A549 (cell line): ENCODE data around the gene TIMP3. TPM values are rescaled to one million over a fixed set of nuclear protein-coding genes. Genes with fewer than 3 reads are reported as not detected.

ENCODE experiments used
- ATAC-seq, 2 experiments: fragments of 200-7000 bp in 1 of 2; fragments of >200 bp in 1 of 2; cut with Nextera tagmentation in 1 of 2; cut with Tn5 transposase in 1 of 2; 3 replicates each; pipeline versions ENCODE4 v1.8.0 to v1.9.1; 2018 to 2020; ENCODE audit warnings: mild to moderate bottlenecking in 1 of 2, moderate library complexity in 1 of 2
- CTCF ChIA-PET: fragments of 300-600 bp; sonication (Branson Sonifier 250); formaldehyde crosslinking; extraction: SDS; loops from one replicate; lab custom pipeline; 2021; ENCODE audit warnings: antibody characterized with exemption, inconsistent platforms; lab: Yijun Ruan, JAX
- POLR2A ChIA-PET: fragments of 350-600 bp; formaldehyde crosslinking; extraction: SDS; loops from one replicate; lab custom pipeline; 2021; ENCODE audit warnings: antibody characterized with exemption, inconsistent platforms; lab: Yijun Ruan, JAX
- DNase-seq, 2 experiments: peaks; one replicate each; pipeline versions ENCODE4 v3.0.0 to v3.0.0-alpha.2; 2011 to 2016; ENCODE audit warnings: low read depth in 1 of 2, low spot score in 1 of 2
- FAIRE-seq: peaks from 2 replicates; lab custom pipeline; 2011; peaks lifted over from hg19 to GRCh38; lab: Jason Lieb, UNC
- H3K27ac ChIP-seq, 2 experiments: fragments of >200 bp; sonication (Bioruptor Twin); formaldehyde crosslinking; 3 replicates each; pipeline ENCODE4 v1.5.1; 2016 to 2017
- H3K4me1 ChIP-seq: fragments of >200 bp; sonication (Bioruptor Twin); formaldehyde crosslinking; 3 replicates; pipeline ENCODE4 v1.6.1; 2016
- H3K4me2 ChIP-seq: fragments of >200 bp; sonication (Bioruptor Twin); formaldehyde crosslinking; 3 replicates; pipeline ENCODE4 v1.6.1; 2016
- H3K4me3 ChIP-seq: fragments of >200 bp; sonication (Bioruptor Twin); formaldehyde crosslinking; 3 replicates; pipeline ENCODE4 v1.5.1; 2016
- H3K9me3 ChIP-seq: fragments of >200 bp; sonication (Bioruptor Twin); formaldehyde crosslinking; 3 replicates; pipeline ENCODE4 v1.6.1; 2016
- CBX8 ChIP-seq: fragments of 200-600 bp; sonication (generic); IDR thresholded peaks from 2 replicates; pipeline ENCODE4 v1.6.1; 2016
- CEBPB ChIP-seq, 2 experiments: fragments of >200 bp in 1 of 2; sonication (Bioruptor Twin) in 1 of 2; formaldehyde crosslinking in 1 of 2; IDR thresholded peaks; 2 replicates each; pipeline ENCODE4 v1.6.1; 2012 to 2016
- CHD2 ChIP-seq: fragments of 150-350 bp; IDR thresholded peaks from 2 replicates; pipeline ENCODE4 v1.6.1; 2014; ENCODE audit warnings: low read length; ENCODE audit not compliant: partially characterized antibody
- CHD4 ChIP-seq: fragments of 200-600 bp; sonication (generic); IDR thresholded peaks from 2 replicates; pipeline ENCODE4 v1.6.1; 2016; ENCODE audit warnings: antibody characterized with exemption, mild to moderate bottlenecking, borderline replicate concordance
- ESRRA ChIP-seq: fragments of 150-350 bp; IDR thresholded peaks from 2 replicates; pipeline ENCODE4 v1.6.1; 2014; ENCODE audit warnings: mild to moderate bottlenecking, low read length, borderline replicate concordance
- FOSB ChIP-seq: fragments of 250-450 bp; sonication (Bioruptor Pico); IDR thresholded peaks from 2 replicates; pipeline ENCODE4 v1.5.0; 2020; ENCODE audit warnings: mild to moderate bottlenecking, moderate library complexity
- FOSL2 ChIP-seq, 2 experiments: fragments of 450-650 bp in 1 of 2; fragments of >200 bp in 1 of 2; sonication (Bioruptor Twin) in 1 of 2; formaldehyde crosslinking; IDR thresholded peaks; 2 replicates each; pipeline versions ENCODE4 v1.5.0 to v1.6.1; 2016 to 2020; ENCODE audit warnings: mild to moderate bottlenecking in 1 of 2, moderate library complexity in 1 of 2
- HDAC2 ChIP-seq: fragments of 200-600 bp; sonication (generic); IDR thresholded peaks from 2 replicates; pipeline ENCODE4 v1.6.1; 2016
- HEYL ChIP-seq: fragments of 250-450 bp; sonication (Bioruptor Pico); IDR thresholded peaks from 2 replicates; pipeline ENCODE4 v1.8.0; 2021; ENCODE audit warnings: mild to moderate bottlenecking, moderate library complexity
- HOXB13 ChIP-seq: fragments of 250-450 bp; sonication (Bioruptor Pico); IDR thresholded peaks from 2 replicates; pipeline ENCODE4 v1.5.0; 2020; ENCODE audit warnings: low read depth, mild to moderate bottlenecking, moderate library complexity
- HOXB5 ChIP-seq: fragments of 250-450 bp; sonication (Bioruptor Pico); IDR thresholded peaks from 2 replicates; pipeline ENCODE4 v1.5.0; 2020; ENCODE audit warnings: mild to moderate bottlenecking, moderate library complexity
- JUNB ChIP-seq: fragments of >200 bp; sonication (Bioruptor Twin); formaldehyde crosslinking; IDR thresholded peaks from 2 replicates; pipeline ENCODE4 v1.6.1; 2016
- KDM1A ChIP-seq: fragments of 200-600 bp; sonication (generic); IDR thresholded peaks from 2 replicates; pipeline ENCODE4 v1.6.1; 2016; ENCODE audit warnings: low read depth, mild to moderate bottlenecking
- MAFK ChIP-seq: fragments of 450-650 bp; IDR thresholded peaks from 2 replicates; pipeline ENCODE4 v1.6.1; 2014; ENCODE audit not compliant: partially characterized antibody
- NFE2L2 ChIP-seq: fragments of 150-350 bp; conservative IDR thresholded peaks from 2 replicates; pipeline ENCODE4 v1.6.1; 2014; ENCODE audit warnings: low read length
- PHF8 ChIP-seq: fragments of 200-600 bp; sonication (generic); IDR thresholded peaks from 2 replicates; pipeline ENCODE4 v1.6.1; 2016; ENCODE audit warnings: low read depth, mild to moderate bottlenecking, antibody characterized with exemption, moderate library complexity, borderline replicate concordance
- POLR2A ChIP-seq: IDR thresholded peaks from 2 replicates; pipeline ENCODE4 v1.6.1; 2012; ENCODE audit warnings: mild to moderate bottlenecking, low read length
- RAD21 ChIP-seq, 2 experiments: fragments of >200 bp in 1 of 2; sonication (Bioruptor Twin) in 1 of 2; formaldehyde crosslinking in 1 of 2; IDR thresholded peaks in 1 of 2; conservative IDR thresholded peaks in 1 of 2; 2 replicates in 1 of 2; 3 replicates in 1 of 2; pipeline ENCODE4 v1.6.1; 2012 to 2018; ENCODE audit warnings: inconsistent platforms in 1 of 2
- RARB ChIP-seq: fragments of 250-450 bp; sonication (Bioruptor Pico); IDR thresholded peaks from 2 replicates; pipeline ENCODE4 v1.8.0; 2021; ENCODE audit warnings: mild to moderate bottlenecking, moderate library complexity
- RCOR1 ChIP-seq: fragments of 150-350 bp; IDR thresholded peaks from 2 replicates; pipeline ENCODE4 v1.6.1; 2014; ENCODE audit warnings: antibody characterized with exemption, low read length, low read depth
- RFX5 ChIP-seq: fragments of 450-650 bp; IDR thresholded peaks from 2 replicates; pipeline ENCODE4 v1.7.1; 2014; ENCODE audit warnings: antibody characterized with exemption, mild to moderate bottlenecking, moderate library complexity
- RNF2 ChIP-seq: fragments of 200-600 bp; sonication (generic); IDR thresholded peaks from 2 replicates; pipeline ENCODE4 v1.6.1; 2016; ENCODE audit warnings: low read depth, mild to moderate bottlenecking, antibody characterized with exemption, moderate library complexity, borderline replicate concordance
- SMC3 ChIP-seq: fragments of >200 bp; sonication (Bioruptor Twin); formaldehyde crosslinking; IDR thresholded peaks from 3 replicates; pipeline ENCODE4 v1.6.1; 2018; ENCODE audit warnings: inconsistent platforms
- SREBF2 ChIP-seq: fragments of 450-650 bp; IDR thresholded peaks from 2 replicates; pipeline ENCODE4 v1.6.1; 2014; ENCODE audit warnings: mild to moderate bottlenecking, moderate library complexity
- ZC3H11A ChIP-seq: fragments of 450-650 bp; IDR thresholded peaks from 2 replicates; pipeline ENCODE4 v1.6.1; 2014; ENCODE audit warnings: antibody characterized with exemption, mild to moderate bottlenecking
- ZSCAN20 ChIP-seq: fragments of 250-450 bp; sonication (Bioruptor Pico); IDR thresholded peaks from 2 replicates; pipeline ENCODE4 v1.8.0; 2022; ENCODE audit warnings: mild to moderate bottlenecking, moderate library complexity
- WGBS: methylation state at CpG from one replicate; pipeline ENCODE4 v1.1.6; 2017; ENCODE audit errors: missing lambda C conversion rate; 5-methylcytosine and 5-hydroxymethylcytosine counted together
- polyA plus RNA-seq, 4 experiments: library from polyadenylated mRNA; depleted of rRNA in 3 of 4; stranded (reverse); fragments of >200 nt; fragmentation: RNase III in 1 of 4; extraction: RNeasy Plus Mini Kit Qiagen cat#74134 plus additional on column Dnase treatment in 1 of 4; gene quantifications; 2 replicates in 3 of 4; 3 replicates in 1 of 4; pipeline ENCODE4 v1.2.3, GENCODE V29; 2011 to 2017
- TF ChIP-seq, protein P1 (sequence below): fragments of 150-350 bp; IDR thresholded peaks from 2 replicates; pipeline ENCODE4 v1.6.1; 2014; ENCODE audit warnings: low read depth, mild to moderate bottlenecking, low read length
- TF ChIP-seq, protein P2 (sequence below): IDR thresholded peaks from 2 replicates; pipeline ENCODE4 v1.6.1; 2012
- TF ChIP-seq, protein P3 (sequence below): fragments of >200 bp; sonication (Bioruptor Twin); formaldehyde crosslinking; IDR thresholded peaks from 3 replicates; pipeline ENCODE4 v1.5.1; 2016
- TF ChIP-seq, protein P4 (sequence below): fragments of 250-450 bp; sonication (Bioruptor Pico); IDR thresholded peaks from 2 replicates; pipeline ENCODE4 v1.5.0; 2021; ENCODE audit warnings: mild to moderate bottlenecking, moderate library complexity, borderline replicate concordance
- TF ChIP-seq, protein P5 (sequence below): fragments of 200-600 bp; sonication (generic); IDR thresholded peaks from 2 replicates; pipeline ENCODE4 v1.6.1; 2016; ENCODE audit warnings: antibody characterized with exemption, mild to moderate bottlenecking, moderate library complexity

The TIMP3 gene
- polyA plus RNA-seq, 2 of the 4 experiments (the other 2 are of a cell fraction) = 1.4 to 1.7 TPM

DNA sequence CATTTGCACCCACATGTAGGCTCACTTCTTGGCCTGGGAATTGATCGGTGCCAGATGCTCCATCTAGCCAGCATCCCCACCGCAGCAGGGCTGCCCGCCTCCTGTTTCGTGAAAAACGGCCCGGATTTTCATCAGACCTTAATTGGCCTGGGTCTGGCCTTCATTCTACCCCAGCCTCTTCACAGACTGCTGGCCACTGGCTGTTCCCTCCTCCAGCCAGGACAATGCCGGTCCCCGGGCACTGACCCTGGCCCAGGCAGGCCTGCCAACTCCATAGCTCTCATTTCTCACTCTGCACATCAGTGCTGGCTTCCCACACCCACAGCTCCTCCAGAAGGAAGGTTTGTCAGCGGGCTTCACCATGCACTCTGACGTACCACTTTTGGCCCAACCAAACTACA lies 27.9 kb downstream of the TIMP3 start:
- no peak overlapping the region for H3K4me3 ChIP-seq
- no peak for ATAC-seq
- POLR2A ChIA-PET = no interaction called here

DNA sequence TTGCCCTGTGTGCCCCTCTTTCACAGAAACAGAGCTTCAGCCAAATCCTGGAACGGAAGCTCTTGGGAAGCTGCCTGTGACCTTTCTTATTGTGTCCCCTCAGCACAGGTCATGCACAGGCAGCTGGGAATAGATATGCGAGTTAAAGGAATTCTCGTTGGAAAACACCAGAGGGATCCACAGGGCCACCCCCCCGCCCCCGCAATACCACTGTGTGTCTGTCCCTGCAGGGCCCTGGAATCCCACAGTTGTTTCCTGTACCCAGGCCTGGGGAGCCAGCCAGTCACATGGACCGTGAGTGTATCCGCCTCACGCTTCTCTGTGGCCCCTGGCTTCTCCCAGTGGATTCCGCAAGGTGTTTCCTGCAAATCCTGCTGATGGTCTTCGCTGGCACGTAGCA lies 29.0 kb downstream of the TIMP3 start:
- POLR2A ChIA-PET = no interaction called here
- ATAC-seq (no peak), DNase-seq (no peak), FAIRE-seq (no peak)
- Histone ChIP-seq H3K4me3 (no peak overlapping the region), H3K9me3 (no peaks in the 10 kb centered on the region), H3K4me1 (no peaks in the 10 kb centered on the region), H3K27ac (no peak overlapping the region), H3K4me2 (no peak overlapping the region)
- 68% methylated on average over 9 of the region's 11 CpGs for WGBS
- CTCF ChIA-PET = interaction anchor here (1.3 to 2.7 kb wide), 3 partner anchors 34 to 302 kb away, joined by 3 to 9 read pairs (median 6); no protein-coding TSS in a partner anchor
- TF ChIP-seq FOSL2 (IDR thresholded peaks at IDR 0.05) (no peak), FOSL2 (CRISPR knock-in tag; IDR thresholded peaks at IDR 0.05) (no peak), SMC3 (no peak), ZSCAN20 (no peak), HEYL (CRISPR knock-in tag) (no peak), RARB (CRISPR knock-in tag) (no peak), HDAC2 (no peak), ESRRA (no peak), RCOR1 (no peak), CHD2 (no peak), JUNB (no peak), ZC3H11A (no peak), HOXB5 (CRISPR knock-in tag) (no peak), PHF8 (no peak), RNF2 (no peak)
- TF ChIP-seq, protein P1, sequence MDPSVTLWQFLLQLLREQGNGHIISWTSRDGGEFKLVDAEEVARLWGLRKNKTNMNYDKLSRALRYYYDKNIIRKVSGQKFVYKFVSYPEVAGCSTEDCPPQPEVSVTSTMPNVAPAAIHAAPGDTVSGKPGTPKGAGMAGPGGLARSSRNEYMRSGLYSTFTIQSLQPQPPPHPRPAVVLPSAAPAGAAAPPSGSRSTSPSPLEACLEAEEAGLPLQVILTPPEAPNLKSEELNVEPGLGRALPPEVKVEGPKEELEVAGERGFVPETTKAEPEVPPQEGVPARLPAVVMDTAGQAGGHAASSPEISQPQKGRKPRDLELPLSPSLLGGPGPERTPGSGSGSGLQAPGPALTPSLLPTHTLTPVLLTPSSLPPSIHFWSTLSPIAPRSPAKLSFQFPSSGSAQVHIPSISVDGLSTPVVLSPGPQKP = no peak

More for the DNA sequence above, 27.9 kb downstream of the TIMP3 start:
- Histone ChIP-seq H3K4me2 (no peak overlapping the region), H3K4me1 (no peaks in the 10 kb centered on the region), H3K27ac (no peak overlapping the region), H3K9me3 (no peaks in the 10 kb centered on the region)
- CTCF ChIA-PET = interaction anchor here (1.5 kb wide), 1 partner anchor 24 kb away, joined by 3 read pairs; no protein-coding TSS in a partner anchor
- no peak for FAIRE-seq
- WGBS = 53% methylated on average over 3 of the region's 10 CpGs
- DNase-seq = no peak
- TF ChIP-seq CHD4 (no peak), FOSB (CRISPR knock-in tag) (no peak), RFX5 (no peak), RARB (CRISPR knock-in tag) (no peak), CEBPB (IDR thresholded peaks at IDR 0.05) (no peak), MAFK (no peak), NFE2L2 (no peak), POLR2A (no peak), CBX8 (no peak), RCOR1 (no peak), RAD21 (conservative IDR thresholded peaks at IDR 0.05 in 1 of 2, IDR thresholded peaks at IDR 0.05 in 1 of 2) (no peak), KDM1A (no peak), HOXB13 (CRISPR knock-in tag) (no peak), SREBF2 (no peak)
- TF ChIP-seq, protein P2, sequence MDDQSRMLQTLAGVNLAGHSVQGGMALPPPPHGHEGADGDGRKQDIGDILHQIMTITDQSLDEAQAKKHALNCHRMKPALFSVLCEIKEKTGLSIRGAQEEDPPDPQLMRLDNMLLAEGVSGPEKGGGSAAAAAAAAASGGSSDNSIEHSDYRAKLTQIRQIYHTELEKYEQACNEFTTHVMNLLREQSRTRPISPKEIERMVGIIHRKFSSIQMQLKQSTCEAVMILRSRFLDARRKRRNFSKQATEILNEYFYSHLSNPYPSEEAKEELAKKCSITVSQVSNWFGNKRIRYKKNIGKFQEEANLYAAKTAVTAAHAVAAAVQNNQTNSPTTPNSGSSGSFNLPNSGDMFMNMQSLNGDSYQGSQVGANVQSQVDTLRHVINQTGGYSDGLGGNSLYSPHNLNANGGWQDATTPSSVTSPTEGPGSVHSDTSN = no peak
- TF ChIP-seq, protein P3, sequence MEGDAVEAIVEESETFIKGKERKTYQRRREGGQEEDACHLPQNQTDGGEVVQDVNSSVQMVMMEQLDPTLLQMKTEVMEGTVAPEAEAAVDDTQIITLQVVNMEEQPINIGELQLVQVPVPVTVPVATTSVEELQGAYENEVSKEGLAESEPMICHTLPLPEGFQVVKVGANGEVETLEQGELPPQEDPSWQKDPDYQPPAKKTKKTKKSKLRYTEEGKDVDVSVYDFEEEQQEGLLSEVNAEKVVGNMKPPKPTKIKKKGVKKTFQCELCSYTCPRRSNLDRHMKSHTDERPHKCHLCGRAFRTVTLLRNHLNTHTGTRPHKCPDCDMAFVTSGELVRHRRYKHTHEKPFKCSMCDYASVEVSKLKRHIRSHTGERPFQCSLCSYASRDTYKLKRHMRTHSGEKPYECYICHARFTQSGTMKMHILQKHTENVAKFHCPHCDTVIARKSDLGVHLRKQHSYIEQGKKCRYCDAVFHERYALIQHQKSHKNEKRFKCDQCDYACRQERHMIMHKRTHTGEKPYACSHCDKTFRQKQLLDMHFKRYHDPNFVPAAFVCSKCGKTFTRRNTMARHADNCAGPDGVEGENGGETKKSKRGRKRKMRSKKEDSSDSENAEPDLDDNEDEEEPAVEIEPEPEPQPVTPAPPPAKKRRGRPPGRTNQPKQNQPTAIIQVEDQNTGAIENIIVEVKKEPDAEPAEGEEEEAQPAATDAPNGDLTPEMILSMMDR = no peak
- TF ChIP-seq, protein P4, sequence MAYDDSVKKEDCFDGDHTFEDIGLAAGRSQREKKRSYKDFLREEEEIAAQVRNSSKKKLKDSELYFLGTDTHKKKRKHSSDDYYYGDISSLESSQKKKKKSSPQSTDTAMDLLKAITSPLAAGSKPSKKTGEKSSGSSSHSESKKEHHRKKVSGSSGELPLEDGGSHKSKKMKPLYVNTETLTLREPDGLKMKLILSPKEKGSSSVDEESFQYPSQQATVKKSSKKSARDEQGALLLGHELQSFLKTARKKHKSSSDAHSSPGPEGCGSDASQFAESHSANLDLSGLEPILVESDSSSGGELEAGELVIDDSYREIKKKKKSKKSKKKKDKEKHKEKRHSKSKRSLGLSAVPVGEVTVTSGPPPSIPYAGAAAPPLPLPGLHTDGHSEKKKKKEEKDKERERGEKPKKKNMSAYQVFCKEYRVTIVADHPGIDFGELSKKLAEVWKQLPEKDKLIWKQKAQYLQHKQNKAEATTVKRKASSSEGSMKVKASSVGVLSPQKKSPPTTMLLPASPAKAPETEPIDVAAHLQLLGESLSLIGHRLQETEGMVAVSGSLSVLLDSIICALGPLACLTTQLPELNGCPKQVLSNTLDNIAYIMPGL (CRISPR knock-in tag) = no peak
- TF ChIP-seq, protein P5, sequence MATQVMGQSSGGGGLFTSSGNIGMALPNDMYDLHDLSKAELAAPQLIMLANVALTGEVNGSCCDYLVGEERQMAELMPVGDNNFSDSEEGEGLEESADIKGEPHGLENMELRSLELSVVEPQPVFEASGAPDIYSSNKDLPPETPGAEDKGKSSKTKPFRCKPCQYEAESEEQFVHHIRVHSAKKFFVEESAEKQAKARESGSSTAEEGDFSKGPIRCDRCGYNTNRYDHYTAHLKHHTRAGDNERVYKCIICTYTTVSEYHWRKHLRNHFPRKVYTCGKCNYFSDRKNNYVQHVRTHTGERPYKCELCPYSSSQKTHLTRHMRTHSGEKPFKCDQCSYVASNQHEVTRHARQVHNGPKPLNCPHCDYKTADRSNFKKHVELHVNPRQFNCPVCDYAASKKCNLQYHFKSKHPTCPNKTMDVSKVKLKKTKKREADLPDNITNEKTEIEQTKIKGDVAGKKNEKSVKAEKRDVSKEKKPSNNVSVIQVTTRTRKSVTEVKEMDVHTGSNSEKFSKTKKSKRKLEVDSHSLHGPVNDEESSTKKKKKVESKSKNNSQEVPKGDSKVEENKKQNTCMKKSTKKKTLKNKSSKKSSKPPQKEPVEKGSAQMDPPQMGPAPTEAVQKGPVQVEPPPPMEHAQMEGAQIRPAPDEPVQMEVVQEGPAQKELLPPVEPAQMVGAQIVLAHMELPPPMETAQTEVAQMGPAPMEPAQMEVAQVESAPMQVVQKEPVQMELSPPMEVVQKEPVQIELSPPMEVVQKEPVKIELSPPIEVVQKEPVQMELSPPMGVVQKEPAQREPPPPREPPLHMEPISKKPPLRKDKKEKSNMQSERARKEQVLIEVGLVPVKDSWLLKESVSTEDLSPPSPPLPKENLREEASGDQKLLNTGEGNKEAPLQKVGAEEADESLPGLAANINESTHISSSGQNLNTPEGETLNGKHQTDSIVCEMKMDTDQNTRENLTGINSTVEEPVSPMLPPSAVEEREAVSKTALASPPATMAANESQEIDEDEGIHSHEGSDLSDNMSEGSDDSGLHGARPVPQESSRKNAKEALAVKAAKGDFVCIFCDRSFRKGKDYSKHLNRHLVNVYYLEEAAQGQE = no peak
